GM12865 (cell line): ENCODE results near the gene FAM174B.
"Not testable (repeated sequence)": the region's sequence is repeated elsewhere in the genome, so short reads cannot be mapped to it uniquely, and the experiment has no call there.

Source experiments
- DNase-seq: peaks from one replicate; pipeline ENCODE4 v3.0.0; 2010; ENCODE audit warnings: low read depth
- H3K4me3 ChIP-seq: 2 replicates; pipeline ENCODE4 v1.5.1; 2011; ENCODE audit warnings: mild to moderate bottlenecking, low read depth, low read length, control low read depth
- TF ChIP-seq, protein P1 (sequence below): IDR thresholded peaks from 2 replicates; pipeline ENCODE4 v1.5.1; 2011; ENCODE audit warnings: low read length, control low read depth, low read depth, inconsistent platforms; ENCODE audit not compliant: insufficient read depth; ENCODE audit errors: missing control alignments

The FAM174B gene

DNA sequence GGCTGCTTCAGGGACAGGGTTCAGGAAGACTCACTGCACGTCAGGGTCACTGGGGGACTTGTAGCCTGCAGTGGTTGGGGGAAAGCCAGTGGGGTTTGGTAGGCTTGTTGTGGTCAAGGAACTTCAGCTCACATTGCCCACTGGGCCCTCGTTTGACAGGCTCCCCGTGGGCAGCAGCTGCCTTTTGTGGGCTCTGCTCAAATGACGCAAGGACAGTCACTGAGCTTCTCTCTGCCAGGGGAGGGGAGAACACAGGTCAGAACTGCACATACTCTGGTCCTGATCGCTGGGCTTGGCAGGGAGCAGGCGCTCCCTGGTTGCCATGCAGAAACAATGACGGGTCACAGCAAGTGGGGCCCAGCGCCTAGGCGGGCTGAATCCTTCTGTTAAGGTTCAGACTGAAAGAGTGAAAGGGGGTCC, 45.5 kb downstream of the FAM174B start:
- H3K4me3 ChIP-seq: no peak overlapping the region
- no peak for DNase-seq
- TF ChIP-seq, protein P1, sequence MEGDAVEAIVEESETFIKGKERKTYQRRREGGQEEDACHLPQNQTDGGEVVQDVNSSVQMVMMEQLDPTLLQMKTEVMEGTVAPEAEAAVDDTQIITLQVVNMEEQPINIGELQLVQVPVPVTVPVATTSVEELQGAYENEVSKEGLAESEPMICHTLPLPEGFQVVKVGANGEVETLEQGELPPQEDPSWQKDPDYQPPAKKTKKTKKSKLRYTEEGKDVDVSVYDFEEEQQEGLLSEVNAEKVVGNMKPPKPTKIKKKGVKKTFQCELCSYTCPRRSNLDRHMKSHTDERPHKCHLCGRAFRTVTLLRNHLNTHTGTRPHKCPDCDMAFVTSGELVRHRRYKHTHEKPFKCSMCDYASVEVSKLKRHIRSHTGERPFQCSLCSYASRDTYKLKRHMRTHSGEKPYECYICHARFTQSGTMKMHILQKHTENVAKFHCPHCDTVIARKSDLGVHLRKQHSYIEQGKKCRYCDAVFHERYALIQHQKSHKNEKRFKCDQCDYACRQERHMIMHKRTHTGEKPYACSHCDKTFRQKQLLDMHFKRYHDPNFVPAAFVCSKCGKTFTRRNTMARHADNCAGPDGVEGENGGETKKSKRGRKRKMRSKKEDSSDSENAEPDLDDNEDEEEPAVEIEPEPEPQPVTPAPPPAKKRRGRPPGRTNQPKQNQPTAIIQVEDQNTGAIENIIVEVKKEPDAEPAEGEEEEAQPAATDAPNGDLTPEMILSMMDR: no peak

DNA sequence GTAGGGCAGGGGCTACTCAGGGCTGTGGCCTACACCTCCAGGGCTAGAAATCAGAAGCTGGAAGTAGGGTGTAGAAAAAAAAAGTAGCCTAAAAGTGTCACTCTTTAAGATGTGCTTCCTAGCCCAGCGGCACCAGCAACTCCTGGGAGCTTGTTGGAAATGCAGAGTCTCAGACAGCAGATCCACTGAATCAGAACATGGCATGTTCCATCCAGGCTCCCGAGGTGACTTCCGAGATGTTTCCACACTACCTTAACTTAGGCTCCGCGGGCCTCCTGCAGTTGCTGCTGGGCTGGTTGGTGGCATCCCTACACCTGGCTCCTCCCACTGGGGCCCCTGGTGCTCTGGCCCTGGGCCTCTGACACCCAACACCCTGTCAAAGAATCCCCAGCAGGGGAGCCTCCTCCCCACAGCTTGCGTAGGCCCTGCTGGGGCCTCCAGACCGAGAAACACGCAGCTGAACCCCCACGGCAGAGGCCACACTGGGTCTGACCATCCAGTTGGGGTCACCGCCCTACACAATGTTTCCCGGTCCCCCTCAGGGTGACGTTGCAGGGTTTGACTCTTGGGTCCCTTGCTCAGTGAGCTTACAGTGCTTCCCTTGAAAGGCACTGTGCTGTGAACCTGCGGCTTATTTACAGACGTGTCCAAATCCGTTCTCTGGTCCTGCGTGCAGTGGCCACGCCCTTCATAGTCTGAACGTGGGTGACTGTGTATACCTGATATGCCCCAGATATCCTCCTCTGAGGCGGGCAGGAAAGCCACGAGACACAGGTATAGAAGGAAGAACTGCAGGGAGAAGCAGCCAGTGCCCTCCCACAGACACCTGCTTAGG, 46.5 kb downstream of the FAM174B start:
- TF ChIP-seq, protein P1: no peak
- no peak overlapping the region for H3K4me3 ChIP-seq
- no peak for DNase-seq

DNA sequence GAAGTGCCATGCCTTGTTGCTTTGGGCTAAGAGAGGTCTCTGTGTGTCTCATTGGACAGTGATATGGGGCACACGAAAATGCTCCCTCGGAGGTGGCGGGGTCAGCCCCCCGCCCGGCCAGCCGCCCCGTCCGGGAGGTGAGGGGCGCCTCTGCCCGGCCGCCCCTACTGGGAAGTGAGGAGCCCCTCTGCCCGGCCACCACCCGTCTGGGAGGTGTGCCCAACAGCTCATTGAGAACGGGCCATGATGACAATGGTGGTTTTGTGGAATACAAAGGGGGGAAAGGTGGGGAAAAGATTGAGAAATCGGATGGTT, 48.8 kb downstream of the FAM174B start:
- DNase-seq, H3K4me3 ChIP-seq: not testable (repeated sequence)

DNA sequence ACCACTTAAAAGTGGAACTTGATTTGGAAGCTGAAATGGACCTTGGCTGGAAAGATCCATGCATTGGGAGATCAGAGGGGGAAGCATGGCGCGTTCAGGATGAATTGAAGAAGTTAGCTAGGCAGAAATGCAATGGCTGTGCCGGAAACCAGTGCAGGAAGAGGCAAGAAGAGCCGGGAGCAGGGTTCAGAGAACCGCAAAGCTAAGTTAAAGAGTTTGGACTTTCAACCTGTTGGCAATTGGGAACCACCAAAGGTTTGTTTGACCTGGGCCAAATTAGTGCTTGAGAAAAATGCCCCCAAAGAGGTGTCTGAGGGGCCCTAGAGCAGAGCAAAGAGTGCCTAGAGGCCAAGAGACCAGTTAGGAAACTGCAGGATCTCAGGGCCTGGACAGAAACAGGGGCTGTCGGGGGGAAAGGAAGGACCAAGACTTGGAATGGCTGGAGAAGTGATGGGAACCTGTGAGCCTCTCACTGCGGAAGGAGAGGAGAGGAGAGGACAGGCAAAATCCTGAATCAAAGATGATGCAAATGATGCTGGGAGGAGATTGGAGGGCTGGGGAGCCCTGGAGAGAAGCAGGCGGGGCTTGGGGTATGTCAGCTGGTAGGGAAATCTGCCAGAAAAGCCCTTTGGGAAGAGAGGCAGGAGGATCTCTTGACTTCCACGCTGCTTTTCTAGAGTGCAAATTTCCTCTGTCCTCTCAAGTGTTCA, 49.3 kb downstream of the FAM174B start:
- H3K4me3 ChIP-seq: no peak overlapping the region
- TF ChIP-seq, protein P1: no peak
- DNase-seq: no peak

DNA sequence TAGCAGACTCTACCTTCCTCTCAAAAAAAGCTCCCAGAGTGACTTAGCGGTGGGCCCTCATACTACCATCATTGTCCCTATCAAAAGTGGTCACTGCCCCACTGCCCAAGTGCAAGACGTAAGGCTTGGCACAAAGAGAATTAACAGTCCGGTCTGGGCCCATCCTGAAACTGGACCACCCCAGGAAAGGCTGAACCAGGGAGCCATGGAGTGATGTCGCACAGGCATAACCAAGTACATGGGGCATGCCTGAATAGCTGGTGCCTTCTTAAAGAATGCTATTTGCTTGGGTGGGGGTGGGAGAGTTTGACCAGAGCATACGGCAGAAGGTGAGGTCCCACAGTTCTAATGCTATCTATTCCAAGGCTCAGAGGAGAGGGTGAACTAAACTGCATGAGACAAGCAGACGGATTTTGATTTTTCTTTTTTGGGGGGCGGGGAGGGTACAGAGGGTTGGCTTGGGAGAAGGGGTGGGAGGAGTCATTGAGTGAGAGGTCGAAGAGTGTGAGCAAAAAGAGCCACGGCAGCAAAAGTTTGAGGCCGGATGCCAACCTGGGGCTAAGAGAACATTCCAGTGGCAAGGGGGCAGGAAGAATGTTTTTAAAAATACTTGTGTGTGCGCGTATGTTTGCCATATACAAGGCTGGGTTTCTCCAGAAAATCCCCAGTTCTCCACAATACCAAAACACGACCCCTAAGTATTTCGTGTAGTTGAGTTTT, 50.2 kb downstream of the FAM174B start:
- no peak for DNase-seq
- TF ChIP-seq, protein P1: no peak
- no peak overlapping the region for H3K4me3 ChIP-seq

DNA sequence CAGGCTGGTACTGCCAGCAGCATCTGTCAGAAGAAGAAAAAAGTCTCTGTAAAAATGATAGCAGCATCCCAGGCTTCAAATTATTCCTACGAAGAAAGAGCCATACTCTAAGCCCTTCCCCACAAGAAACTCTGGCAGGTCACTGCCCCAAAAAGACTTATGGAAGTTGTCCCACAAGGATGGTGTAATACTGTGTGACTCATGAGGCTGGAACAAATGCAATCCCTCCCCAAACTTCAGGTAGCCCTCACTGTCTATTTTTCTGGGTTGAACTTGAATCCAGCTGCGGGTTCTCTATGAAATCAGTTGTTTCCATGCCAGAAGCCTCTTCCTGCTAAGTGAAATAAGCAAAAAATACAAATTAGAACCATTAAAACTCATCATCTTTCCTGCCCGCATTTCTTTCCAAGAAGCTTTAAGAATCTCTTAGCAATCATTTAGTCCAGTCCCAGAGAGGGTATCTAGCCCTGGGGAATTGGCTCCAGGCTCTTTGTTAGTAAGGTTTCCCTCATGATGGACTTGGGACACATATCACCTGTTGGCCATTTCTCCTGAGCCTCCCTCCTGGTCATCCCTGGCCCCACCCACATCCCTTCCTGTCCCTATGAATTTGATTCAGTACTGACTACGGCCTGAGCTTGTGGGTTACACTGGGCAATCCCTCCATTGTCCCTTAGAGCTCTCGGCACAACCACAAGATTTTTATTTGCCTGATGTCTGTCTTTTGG, 51.7 kb downstream of the FAM174B start:
- H3K4me3 ChIP-seq: no peak overlapping the region

More for the DNA sequence above, 51.7 kb downstream of the FAM174B start:
- DNase-seq: no peak
- TF ChIP-seq, protein P1: no peak
